Measurements from ENCODE around the gene RRP36.

- TF ChIP-seq CTCF (IDR thresholded peaks at IDR 0.05; ENCODE audit: low read depth, low read length, poor library complexity, severe bottlenecking) (no peak), EZH2phosphoT487 (IDR thresholded peaks at IDR 0.05; ENCODE audit: borderline replicate concordance, low read length) (no peak)
Observed at GRCh38 chr6:42993445-42993844, 28.0 kb upstream of the RRP36 start.

Data from DOHH2 (cell line).